Keratinocyte (primary cell): ENCODE results near the gene PTPRT. TPM values are rescaled to one million over a fixed set of nuclear protein-coding genes. Genes with fewer than 3 reads are reported as not detected.
"Not testable (repeated sequence)": the region's sequence is repeated elsewhere in the genome, so short reads cannot be mapped to it uniquely, and the experiment has no call there.

Source experiments
- DNase-seq: peaks from one replicate; pipeline ENCODE4 v3.0.0-alpha.2; 2011; ENCODE audit warnings: low read depth, missing footprints, low spot score
- FAIRE-seq: peaks from 2 replicates; lab custom pipeline; 2011; peaks lifted over from hg19 to GRCh38; lab: Jason Lieb, UNC
- H2AFZ ChIP-seq: 2 replicates; pipeline ENCODE4 v1.6.0; 2012; ENCODE audit warnings: low read length, control low read depth, inconsistent platforms; ENCODE audit not compliant: control insufficient read depth
- H3K27ac ChIP-seq: 2 replicates; pipeline ENCODE4 v1.5.1; 2011; ENCODE audit warnings: low read length; ENCODE audit not compliant: control insufficient read depth, insufficient read depth
- H3K27me3 ChIP-seq: 3 replicates; pipeline ENCODE4 v1.6.0; 2011; ENCODE audit warnings: low read length; ENCODE audit not compliant: control insufficient read depth, insufficient read depth; ENCODE audit errors: extremely low read depth
- H3K36me3 ChIP-seq, 2 experiments: 2 replicates in 1 of 2; 3 replicates in 1 of 2; pipeline ENCODE4 v1.5.1; 2011; ENCODE audit warnings: low read length in 2 of 2, mild to moderate bottlenecking in 1 of 2; ENCODE audit not compliant: control insufficient read depth in 2 of 2, insufficient read depth in 2 of 2; ENCODE audit errors: extremely low read depth in 1 of 2
- H3K4me1 ChIP-seq: 3 replicates; pipeline ENCODE4 v1.5.1; 2011; ENCODE audit warnings: low read length; ENCODE audit not compliant: control insufficient read depth, insufficient read depth; ENCODE audit errors: extremely low read depth
- H3K4me2 ChIP-seq: 3 replicates; pipeline ENCODE4 v1.6.0; 2011; ENCODE audit warnings: low read depth, low read length; ENCODE audit not compliant: control insufficient read depth, insufficient read depth; ENCODE audit errors: extremely low read depth
- H3K4me3 ChIP-seq, 3 experiments: fragments of 200-600 bp in 1 of 3; sonication (generic) in 1 of 3; 2 replicates in 2 of 3; 3 replicates in 1 of 3; pipeline ENCODE4 v1.5.1; 2011 to 2016; ENCODE audit warnings: low read length in 3 of 3, mild to moderate bottlenecking in 3 of 3, control low read depth in 2 of 3, inconsistent platforms in 1 of 3, low read depth in 1 of 3, mixed read lengths in 1 of 3, mixed run types in 1 of 3, moderate library complexity in 1 of 3; ENCODE audit not compliant: control insufficient read depth in 2 of 3, insufficient read depth in 2 of 3; ENCODE audit errors: extremely low read depth in 1 of 3
- H3K79me2 ChIP-seq: 2 replicates; pipeline ENCODE4 v1.6.0; 2012; ENCODE audit warnings: low read length; ENCODE audit not compliant: control insufficient read depth, insufficient read depth
- H3K9ac ChIP-seq: 3 replicates; pipeline ENCODE4 v1.6.0; 2011; ENCODE audit warnings: low read length; ENCODE audit not compliant: control insufficient read depth, insufficient read depth; ENCODE audit errors: extremely low read depth
- H3K9me1 ChIP-seq: 3 replicates; pipeline ENCODE4 v1.6.0; 2011; ENCODE audit warnings: low read length; ENCODE audit not compliant: control insufficient read depth, insufficient read depth; ENCODE audit errors: extremely low read depth
- H3K9me3 ChIP-seq: 2 replicates; pipeline ENCODE4 v1.5.1; 2012; ENCODE audit warnings: low read depth, low read length; ENCODE audit not compliant: control insufficient read depth
- H4K20me1 ChIP-seq: 3 replicates; pipeline ENCODE4 v1.6.0; 2011; ENCODE audit warnings: low read length; ENCODE audit not compliant: control insufficient read depth, insufficient read depth; ENCODE audit errors: extremely low read depth
- CTCF ChIP-seq, 3 experiments: IDR thresholded peaks in 1 of 3; conservative IDR thresholded peaks in 1 of 3; optimal IDR thresholded peaks in 1 of 3; 2 replicates in 2 of 3; 3 replicates in 1 of 3; pipeline versions ENCODE3 to v1.5.1; 2011; ENCODE audit warnings: low read length in 3 of 3, mild to moderate bottlenecking in 3 of 3, moderate library complexity in 2 of 3, control low read depth in 1 of 3, inconsistent platforms in 1 of 3; ENCODE audit not compliant: insufficient read depth in 2 of 3; ENCODE audit errors: extremely low read depth in 1 of 3
- EZH2 ChIP-seq: IDR thresholded peaks from one replicate; pipeline ENCODE4 v1.6.1; 2012; ENCODE audit warnings: inconsistent platforms, mild to moderate bottlenecking, low read length, moderate library complexity
- dilution Hi-C: fragments of 300-500 bp; cut with MboI; formaldehyde crosslinking; loops from one replicate; pipeline ENCODE4 v1.7.0; 2020; ENCODE audit warnings: low sequenced_read_pairs; ENCODE audit not compliant: extremely low pct_ligation_motif_present
- polyA plus RNA-seq, 5 experiments: library from polyadenylated mRNA; depleted of rRNA in 3 of 5; stranded (reverse) in 3 of 5; stranded (forward) in 1 of 5; unstranded in 1 of 5; fragments of >200 nt; gene quantifications; 1 replicate in 1 of 5; 2 replicates in 3 of 5; 3 replicates in 1 of 5; pipeline versions ENCODE4 v1.2.1 to v1.2.3, GENCODE V29; 2011 to 2012; ENCODE audit warnings: missing spikeins in 2 of 5, low read depth in 1 of 5, low replicate concordance in 1 of 5

Gene PTPRT
- polyA plus RNA-seq, 1 donor (not counting 4 experiments of a cell fraction or from before 2014, with no cell fraction given) = not detected

GRCh38 chr20:42214074-42214473, 975.6 kb downstream of the PTPRT start:
- Histone ChIP-seq H3K27me3 (no peaks in the 10 kb centered on the region), H3K9me3 (peaks cover 2% of the 10 kb centered on the region), H3K4me2 (no peak overlapping the region), H3K79me2 (no peaks in the 10 kb centered on the region), H3K4me3 (no peak overlapping the region), H3K9me1 (no peaks in the 10 kb centered on the region), H3K9ac (no peak overlapping the region), H4K20me1 (no peaks in the 10 kb centered on the region), H3K27ac (no peak overlapping the region), H3K4me1 (no peaks in the 10 kb centered on the region), H2AFZ (no peak overlapping the region), H3K36me3 (no peaks in the 10 kb centered on the region)
- DNase-seq (no peak), FAIRE-seq (no peak)
- dilution Hi-C loops = no loop called here
- TF ChIP-seq EZH2 = no peak
- no peak for TF ChIP-seq CTCF (optimal IDR thresholded peaks at IDR 0.05 in 1 of 3, IDR thresholded peaks at IDR 0.05 in 1 of 3, conservative IDR thresholded peaks at IDR 0.05 in 1 of 3; ENCODE audit: extremely low read depth in 1 of 3, insufficient read depth in 2 of 3, low read length in 3 of 3)

GRCh38 chr20:42212391-42212790, 977.3 kb downstream of the PTPRT start:
- dilution Hi-C loops = no loop called here

GRCh38 chr20:42206557-42206956, 983.1 kb downstream of the PTPRT start:
- H4K20me1 ChIP-seq, H3K79me2 ChIP-seq, FAIRE-seq, H3K4me1 ChIP-seq, H3K4me3 ChIP-seq, H3K4me2 ChIP-seq, H2AFZ ChIP-seq, DNase-seq, H3K27ac ChIP-seq, H3K9me1 ChIP-seq, H3K27me3 ChIP-seq, dilution Hi-C loops, H3K36me3 ChIP-seq, H3K9me3 ChIP-seq, H3K9ac ChIP-seq: not testable (repeated sequence)

More at GRCh38 chr20:42212391-42212790, 977.3 kb downstream of the PTPRT start:
- H3K27ac ChIP-seq = no peak overlapping the region
- H3K79me2 ChIP-seq = no peaks in the 10 kb centered on the region
- no peaks in the 10 kb centered on the region for H3K9me3 ChIP-seq
- H3K36me3 ChIP-seq = no peaks in the 10 kb centered on the region
- H3K4me1 ChIP-seq = no peaks in the 10 kb centered on the region
- no peak overlapping the region for H3K9ac ChIP-seq
- no peaks in the 10 kb centered on the region for H4K20me1 ChIP-seq
- no peak overlapping the region for H2AFZ ChIP-seq
- H3K4me3 ChIP-seq = no peak overlapping the region
- no peaks in the 10 kb centered on the region for H3K27me3 ChIP-seq
- TF ChIP-seq CTCF (optimal IDR thresholded peaks at IDR 0.05 in 1 of 3, IDR thresholded peaks at IDR 0.05 in 1 of 3, conservative IDR thresholded peaks at IDR 0.05 in 1 of 3; ENCODE audit: extremely low read depth in 1 of 3, insufficient read depth in 2 of 3, low read length in 3 of 3) (no peak), EZH2 (no peak)
- H3K4me2 ChIP-seq = no peak overlapping the region
- FAIRE-seq (no peak), DNase-seq (no peak)
- H3K9me1 ChIP-seq = no peaks in the 10 kb centered on the region
